Testis (tissue), 3 donors: ENCODE data around the gene SEMA3B. TPM values are rescaled to one million over a fixed set of nuclear protein-coding genes. Genes with fewer than 3 reads are reported as not detected.
"Not testable (repeated sequence)": the region's sequence is repeated elsewhere in the genome, so short reads cannot be mapped to it uniquely, and the experiment has no call there.

Experiments used
- DNase-seq: peaks from one replicate; pipeline ENCODE4 v3.0.0-alpha.2; 2019
- H3K27ac ChIP-seq, 2 donors: fragments of 200-600 bp; sonication (generic); one replicate each; pipeline ENCODE4 v1.5.1; 2019
- H3K27me3 ChIP-seq: fragments of 200-600 bp; sonication (generic); one replicate; pipeline ENCODE4 v1.5.1; 2019
- H3K36me3 ChIP-seq: fragments of 200-600 bp; sonication (generic); one replicate; pipeline ENCODE4 v1.5.1; 2017; ENCODE audit warnings: low read depth; ENCODE audit errors: missing control alignments
- H3K4me1 ChIP-seq: fragments of 200-600 bp; sonication (generic); one replicate; pipeline ENCODE4 v1.5.1; 2019
- H3K4me3 ChIP-seq, 2 donors: fragments of 200-600 bp; sonication (generic); one replicate each; pipeline ENCODE4 v1.5.1; 2017 to 2019
- H3K9me3 ChIP-seq: fragments of 200-600 bp; sonication (generic); one replicate; pipeline ENCODE4 v1.5.1; 2017
- CTCF ChIP-seq, 3 experiments: fragments of 450-650 bp in 2 of 3; fragments of 200-600 bp in 1 of 3; sonication (generic) in 1 of 3; IDR thresholded peaks; one replicate each; pipeline ENCODE4 v1.5.1; 2016 to 2019; ENCODE audit warnings: antibody characterized with exemption in 3 of 3, mild to moderate bottlenecking in 2 of 3, moderate library complexity in 1 of 3
- POLR2A ChIP-seq: fragments of 450-650 bp; IDR thresholded peaks from one replicate; pipeline ENCODE4 v1.6.1; 2017; ENCODE audit warnings: antibody characterized with exemption, mild to moderate bottlenecking, moderate library complexity
- WGBS, 2 donors: methylation state at CpG; one replicate each; pipeline ENCODE4 v1.1.5; 2018; 5-methylcytosine and 5-hydroxymethylcytosine counted together
- intact Hi-C: fragments of 100-400 bp; cut with DNase I; formaldehyde crosslinking; loops from one replicate; pipeline ENCODE4 v1.15.1; 2023; ENCODE audit warnings: low total_unique reads
- polyA plus RNA-seq: library from polyadenylated mRNA; stranded (reverse); fragments of 350-450 nt; fragmentation: Illumina TruSeq; extraction: RNeasy Lipid Tissue Mini Kit (QIAGEN cat#74804); gene quantifications from one replicate; pipeline ENCODE4 v1.2.3, GENCODE V29; 2014; ENCODE audit warnings: low read depth, low replicate concordance; ENCODE audit not compliant: insufficient read depth
- total RNA-seq, 2 donors: library from RNA; depleted of rRNA; stranded (reverse); fragments of >200 nt; gene quantifications; one replicate each; pipeline ENCODE4 v1.2.3, GENCODE V29; 2016

Gene SEMA3B
- total and polyA plus RNA-seq, 3 donors from 2014 or later: 12.9 to 30.2 (median 26.7) TPM

- Histone ChIP-seq H3K36me3 (no peaks in the 10 kb centered on the region), H3K27ac (peak overlapping the region; percentile 99), H3K27me3 (no peaks in the 10 kb centered on the region), H3K4me3 (no peak overlapping the region), H3K9me3 (no peaks in the 10 kb centered on the region), H3K4me1 (peaks cover 48% of the 10 kb centered on the region)
- DNase-seq: no peak
- WGBS, 2 donors: 27 to 57% methylated on average over 1 to 2 of the region's 2 CpGs
- intact Hi-C loops: no loop called here
- TF ChIP-seq POLR2A: no peak
- no peak for TF ChIP-seq CTCF (IDR thresholded peaks at IDR 0.05)
These were observed 7.4 kb upstream of the SEMA3B start for GRCh38 chr3:50261505-50261904.

- H3K36me3 ChIP-seq, intact Hi-C loops, H3K27me3 ChIP-seq, H3K9me3 ChIP-seq, H3K4me3 ChIP-seq, DNase-seq: not testable (repeated sequence)
- Histone ChIP-seq H3K27ac (peak overlapping the region in 1 of 2 donors; percentile 99), H3K4me1 (peaks cover 55% of the 10 kb centered on the region)
- WGBS, 2 donors: 95 to 99% methylated on average over 4 of the region's 4 CpGs
These were observed 6.7 kb upstream of the SEMA3B start for GRCh38 chr3:50262200-50262599.

GRCh38 chr3:50262778-50263177, 6.2 kb upstream of the SEMA3B start:
- Histone ChIP-seq H3K27ac (no peak overlapping the region), H3K4me1 (peaks cover 60% of the 10 kb centered on the region), H3K27me3 (no peaks in the 10 kb centered on the region), H3K4me3 (no peak overlapping the region), H3K36me3 (no peaks in the 10 kb centered on the region), H3K9me3 (no peaks in the 10 kb centered on the region)
- TF ChIP-seq POLR2A (no peak), CTCF (IDR thresholded peaks at IDR 0.05) (no peak)
- no peak for DNase-seq
- intact Hi-C loops: no loop called here
- 82 to 85% methylated on average over 7 of the region's 7 CpGs for WGBS, 2 donors

GRCh38 chr3:50263478-50264382, 5.2 kb upstream of the SEMA3B start:
- H3K9me3 ChIP-seq: no peaks in the 10 kb centered on the region
- no peaks in the 10 kb centered on the region for H3K36me3 ChIP-seq
- H3K27ac ChIP-seq: peak overlapping the region; percentile 66 to 72
- no peak overlapping the region for H3K4me3 ChIP-seq
- no peak for TF ChIP-seq POLR2A
- TF ChIP-seq CTCF (IDR thresholded peaks at IDR 0.05): no peak
- WGBS, 2 donors: 59 to 71% methylated on average over 6 of the region's 6 CpGs
- DNase-seq: no peak
- peaks cover 66% of the 10 kb centered on the region for H3K4me1 ChIP-seq
- intact Hi-C loops: no loop called here
- no peaks in the 10 kb centered on the region for H3K27me3 ChIP-seq

GRCh38 chr3:50264383-50264963, 4.5 kb upstream of the SEMA3B start:
- peak; percentile 74 for DNase-seq
- no peak for TF ChIP-seq CTCF (IDR thresholded peaks at IDR 0.05)
- TF ChIP-seq POLR2A: no peak
- Histone ChIP-seq H3K36me3 (no peaks in the 10 kb centered on the region), H3K27me3 (no peaks in the 10 kb centered on the region), H3K9me3 (no peaks in the 10 kb centered on the region), H3K27ac (peak overlapping the region; percentile 71 to 72), H3K4me1 (peaks cover 70% of the 10 kb centered on the region), H3K4me3 (no peak overlapping the region)
- 34 to 50% methylated on average over 7 of the region's 7 CpGs for WGBS, 2 donors
- intact Hi-C loops: no loop called here
